Esophagus squamous epithelium (tissue), 5 donors: ENCODE measurements around the gene ZNF892. TPM values are rescaled to one million over a fixed set of nuclear protein-coding genes. Genes with fewer than 3 reads are reported as not detected.
"Not testable (repeated sequence)": the region's sequence is repeated elsewhere in the genome, so short reads cannot be mapped to it uniquely, and the experiment has no call there.

Experiments used
- DNase-seq: peaks from one replicate; lab custom pipeline; 2025; lab: John Stamatoyannopoulos, UW
- H3K27ac ChIP-seq, 4 donors: fragments of 200-600 bp; sonication (generic); one replicate each; pipeline ENCODE4 v1.5.1; 2016 to 2019; ENCODE audit warnings: mild to moderate bottlenecking in 1 of 4
- H3K27me3 ChIP-seq, 4 donors: fragments of 200-600 bp; sonication (generic); 1 replicate in 3 of 4; 2 replicates in 1 of 4; pipeline versions ENCODE4 v1.5.1 to v1.6.0; 2017 to 2021; ENCODE audit warnings: antibody characterized with exemption in 1 of 4
- H3K36me3 ChIP-seq, 3 donors: fragments of 200-600 bp; sonication (generic); one replicate each; pipeline ENCODE4 v1.5.1; 2016 to 2019
- H3K4me1 ChIP-seq, 3 donors: fragments of 200-600 bp; sonication (generic); one replicate each; pipeline ENCODE4 v1.5.1; 2017 to 2019
- H3K4me3 ChIP-seq, 4 donors: fragments of 200-600 bp; sonication (generic); 1 replicate in 3 of 4; 2 replicates in 1 of 4; pipeline ENCODE4 v1.5.1; 2016 to 2019; ENCODE audit warnings: mild to moderate bottlenecking in 2 of 4, moderate library complexity in 1 of 4
- H3K9me3 ChIP-seq, 3 donors: fragments of 200-600 bp; sonication (generic); one replicate each; pipeline ENCODE4 v1.5.1; 2016 to 2019
- CTCF ChIP-seq, 6 experiments: fragments of 450-650 bp in 4 of 6; fragments of 200-600 bp in 2 of 6; sonication (generic) in 2 of 6; IDR thresholded peaks; one replicate each; pipeline ENCODE4 v1.5.1; 2016 to 2019; ENCODE audit warnings: antibody characterized with exemption in 6 of 6, mild to moderate bottlenecking in 4 of 6, moderate library complexity in 4 of 6
- POLR2A ChIP-seq, 4 donors: fragments of 450-650 bp; IDR thresholded peaks; one replicate each; pipeline ENCODE4 v1.6.1; 2017; ENCODE audit warnings: antibody characterized with exemption in 4 of 4, mild to moderate bottlenecking in 4 of 4, moderate library complexity in 3 of 4
- WGBS, 2 donors: methylation state at CpG; one replicate each; pipeline ENCODE4 v1.1.5; 2018; 5-methylcytosine and 5-hydroxymethylcytosine counted together
- intact Hi-C: fragments of 100-400 bp; cut with DNase I; formaldehyde crosslinking; loops from one replicate; pipeline ENCODE4 v1.15.0; 2022
- total RNA-seq, 4 donors: library from RNA; depleted of rRNA; stranded (reverse); fragments of >200 nt; gene quantifications; one replicate each; pipeline ENCODE4 v1.1.0, GENCODE V29; 2016
- donor health status: DM: yes; HTN: yes; CAD: no.

ZNF892 gene
- total RNA-seq, 4 donors from 2014 or later, result 1.9 to 4.7 (median 4.1) TPM

GRCh38 chr2:95234816-95235215 lies 27.5 kb downstream of the ZNF892 start:
- peaks cover 0 to 5% (median 0%) of the 10 kb centered on the region in 3 donors for H3K4me1 ChIP-seq
- intact Hi-C loops, result loop anchor here (10.0 kb wide), 1 partner anchor 80 kb away; no protein-coding TSS in a partner anchor
- DNase-seq, result no peak
- H3K9me3 ChIP-seq, result no peaks in the 10 kb centered on the region
- H3K4me3 ChIP-seq, result no peak overlapping the region
- WGBS, 2 donors, result 83 to 85% methylated on average over 3 of the region's 3 CpGs
- TF ChIP-seq CTCF (IDR thresholded peaks at IDR 0.05) (no peak), POLR2A (IDR thresholded peaks at IDR 0.05) (no peak)
- H3K27me3 ChIP-seq, result no peaks in the 10 kb centered on the region
- no peaks in the 10 kb centered on the region for H3K36me3 ChIP-seq
- no peak overlapping the region for H3K27ac ChIP-seq

GRCh38 chr2:95238131-95238530 lies 30.8 kb downstream of the ZNF892 start:
- no peak overlapping the region for H3K4me3 ChIP-seq
- H3K36me3 ChIP-seq, result no peaks in the 10 kb centered on the region
- no peak overlapping the region for H3K27ac ChIP-seq
- intact Hi-C loops, result loop anchor here (10.0 kb wide), 1 partner anchor 77 kb away; no protein-coding TSS in a partner anchor
- TF ChIP-seq CTCF (IDR thresholded peaks at IDR 0.05) (no peak), POLR2A (IDR thresholded peaks at IDR 0.05) (no peak)
- DNase-seq, result no peak
- peaks cover 3 to 29% (median 17%) of the 10 kb centered on the region in 3 donors for H3K9me3 ChIP-seq
- H3K4me1 ChIP-seq, result no peaks in the 10 kb centered on the region
- no peaks in the 10 kb centered on the region for H3K27me3 ChIP-seq

- Histone ChIP-seq H3K36me3 (no peaks in the 10 kb centered on the region), H3K9me3 (peaks cover 3 to 29% (median 17%) of the 10 kb centered on the region in 3 donors), H3K27ac (no peak overlapping the region), H3K4me3 (no peak overlapping the region), H3K4me1 (no peaks in the 10 kb centered on the region), H3K27me3 (no peaks in the 10 kb centered on the region)
- intact Hi-C loops, result no loop called here
- 78 to 81% methylated on average over 4 to 5 of the region's 5 CpGs for WGBS, 2 donors
- TF ChIP-seq CTCF (IDR thresholded peaks at IDR 0.05), result no peak
- TF ChIP-seq POLR2A (IDR thresholded peaks at IDR 0.05), result no peak
- no peak for DNase-seq
These were observed 32.8 kb downstream of the ZNF892 start for GRCh38 chr2:95240091-95240490.

GRCh38 chr2:95240556-95240955 lies 33.2 kb downstream of the ZNF892 start:
- Histone ChIP-seq H3K9me3 (peaks cover 3 to 33% (median 17%) of the 10 kb centered on the region in 3 donors), H3K4me1 (no peaks in the 10 kb centered on the region), H3K36me3 (no peaks in the 10 kb centered on the region), H3K27ac (no peak overlapping the region), H3K4me3 (no peak overlapping the region), H3K27me3 (no peaks in the 10 kb centered on the region)
- no peak for DNase-seq
- intact Hi-C loops, result no loop called here
- no peak for TF ChIP-seq POLR2A (IDR thresholded peaks at IDR 0.05)
- TF ChIP-seq CTCF (IDR thresholded peaks at IDR 0.05), result no peak
- 80% methylated on average over 1 of the region's 5 CpGs; no CpG with 5 or more reads in 1 of the 2 donors for WGBS, 2 donors

GRCh38 chr2:95242084-95242483 lies 34.8 kb downstream of the ZNF892 start:
- H3K4me3 ChIP-seq, H3K36me3 ChIP-seq, DNase-seq, intact Hi-C loops, H3K27me3 ChIP-seq, H3K27ac ChIP-seq, H3K4me1 ChIP-seq: not testable (repeated sequence)
- WGBS, 2 donors, result 88 to 93% methylated on average over 1 of the region's 1 CpG
- peaks cover 3 to 39% (median 17%) of the 10 kb centered on the region in 3 donors for H3K9me3 ChIP-seq

Other genes with a start within 250 kb of the ZNF892 start
- 1,000 to 10,000 TPM in 1 of 4 donors, 100 to 1,000 TPM in 3; 469 to 1,903 (median 516) TPM for gene MAL, start 181.8 kb upstream of the ZNF892 start, total RNA-seq
- 10 to 100 TPM; 41.9 to 55.4 (median 46.4) TPM for gene MRPS5, start 85.7 kb upstream of the ZNF892 start, total RNA-seq
- 10 to 100 TPM in 1 of 4 donors, 1 to 10 TPM in 3; 4.9 to 23.8 (median 6.9) TPM for gene ZNF514, start 47.7 kb upstream of the ZNF892 start, total RNA-seq
- gene ZNF2, start 41.7 kb upstream of the ZNF892 start, total RNA-seq, result 1 to 10 TPM; 2.8 to 4.0 (median 3.4) TPM
- gene PROM2, start 66.9 kb downstream of the ZNF892 start, total RNA-seq, result 100 to 1,000 TPM in 1 of 4 donors, 10 to 100 TPM in 3; 59.7 to 184 (median 83.5) TPM
- 1 to 10 TPM in 3 of 4 donors, under 1 TPM in 1; 0.15 to 7.4 (median 2.3) TPM for gene KCNIP3, start 89.8 kb downstream of the ZNF892 start, total RNA-seq
- gene FAHD2A, start 195.2 kb downstream of the ZNF892 start, total RNA-seq, result 10 to 100 TPM in 2 of 4 donors, 1 to 10 TPM in 2; 8.1 to 18.1 (median 13.7) TPM